ENCODE measurements around the gene NF1.
"Not testable (repeated sequence)": the region's sequence is repeated elsewhere in the genome, so short reads cannot be mapped to it uniquely, and the experiment has no call there.

Gene NF1

GRCh38 chr17:31254654-31255053, 159.9 kb downstream of the NF1 start:
- H3K4me3 ChIP-seq (replicated peaks in 1 of 2; ENCODE audit: low read depth in 2 of 2, low read length in 2 of 2) = no peak overlapping the region
- TF ChIP-seq, protein P1, sequence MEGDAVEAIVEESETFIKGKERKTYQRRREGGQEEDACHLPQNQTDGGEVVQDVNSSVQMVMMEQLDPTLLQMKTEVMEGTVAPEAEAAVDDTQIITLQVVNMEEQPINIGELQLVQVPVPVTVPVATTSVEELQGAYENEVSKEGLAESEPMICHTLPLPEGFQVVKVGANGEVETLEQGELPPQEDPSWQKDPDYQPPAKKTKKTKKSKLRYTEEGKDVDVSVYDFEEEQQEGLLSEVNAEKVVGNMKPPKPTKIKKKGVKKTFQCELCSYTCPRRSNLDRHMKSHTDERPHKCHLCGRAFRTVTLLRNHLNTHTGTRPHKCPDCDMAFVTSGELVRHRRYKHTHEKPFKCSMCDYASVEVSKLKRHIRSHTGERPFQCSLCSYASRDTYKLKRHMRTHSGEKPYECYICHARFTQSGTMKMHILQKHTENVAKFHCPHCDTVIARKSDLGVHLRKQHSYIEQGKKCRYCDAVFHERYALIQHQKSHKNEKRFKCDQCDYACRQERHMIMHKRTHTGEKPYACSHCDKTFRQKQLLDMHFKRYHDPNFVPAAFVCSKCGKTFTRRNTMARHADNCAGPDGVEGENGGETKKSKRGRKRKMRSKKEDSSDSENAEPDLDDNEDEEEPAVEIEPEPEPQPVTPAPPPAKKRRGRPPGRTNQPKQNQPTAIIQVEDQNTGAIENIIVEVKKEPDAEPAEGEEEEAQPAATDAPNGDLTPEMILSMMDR (IDR thresholded peaks at IDR 0.05; ENCODE audit: low read depth, low read length) = no peak
- DNase-seq (ENCODE audit: low read depth in 2 of 2) = no peak

DNA sequence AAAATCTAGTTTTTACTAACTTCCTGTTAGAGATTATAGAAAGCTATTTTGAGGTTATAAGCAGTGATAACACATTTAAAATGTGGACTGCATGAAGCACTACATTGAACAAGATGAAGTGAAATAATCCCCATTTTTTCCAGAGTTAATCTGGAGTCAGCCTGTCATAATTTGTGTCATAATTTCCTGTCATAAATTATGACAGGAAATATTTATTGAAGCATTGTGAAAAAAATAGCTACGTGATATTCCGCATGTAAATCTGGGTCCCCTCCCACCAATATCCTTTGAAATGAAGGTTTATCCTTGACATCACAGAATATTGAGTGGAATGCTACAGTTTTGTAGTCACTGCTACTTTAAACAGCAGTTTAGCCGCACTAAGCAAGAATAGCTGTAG, 162.2 kb downstream of the NF1 start:
- TF ChIP-seq, protein P1 (IDR thresholded peaks at IDR 0.05; ENCODE audit: low read depth, low read length) = no peak
- DNase-seq (ENCODE audit: low read depth in 2 of 2) = no peak
- no peak overlapping the region for H3K4me3 ChIP-seq (replicated peaks in 1 of 2; ENCODE audit: low read depth in 2 of 2, low read length in 2 of 2)

DNA sequence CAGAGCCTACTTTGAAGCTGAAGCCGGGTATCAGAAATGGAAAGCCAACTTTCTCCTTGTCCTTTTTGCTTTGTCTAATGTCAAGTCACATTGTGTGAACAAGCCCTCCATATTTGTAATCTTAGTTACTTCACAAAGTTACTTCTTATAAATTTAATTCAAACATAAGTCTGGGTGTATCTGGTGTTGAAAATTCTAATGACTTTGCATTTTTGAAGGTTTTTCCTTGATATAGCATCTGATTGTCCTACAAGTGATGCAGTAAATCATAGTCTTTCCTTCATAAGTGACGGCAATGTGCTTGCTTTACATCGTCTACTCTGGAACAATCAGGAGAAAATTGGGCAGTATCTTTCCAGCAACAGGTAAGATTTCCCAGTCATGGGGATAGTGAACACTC, 165.4 kb downstream of the NF1 start:
- no peak overlapping the region for H3K4me3 ChIP-seq (replicated peaks in 1 of 2; ENCODE audit: low read depth in 2 of 2, low read length in 2 of 2)
- DNase-seq (ENCODE audit: low read depth in 2 of 2) = no peak
- TF ChIP-seq, protein P1 (IDR thresholded peaks at IDR 0.05; ENCODE audit: low read depth, low read length) = no peak

- no peak for DNase-seq (ENCODE audit: low read depth in 2 of 2)
- H3K4me3 ChIP-seq (replicated peaks in 1 of 2; ENCODE audit: low read depth in 2 of 2, low read length in 2 of 2) = no peak overlapping the region
- TF ChIP-seq, protein P1 (IDR thresholded peaks at IDR 0.05; ENCODE audit: low read depth, low read length) = no peak
Measured at GRCh38 chr17:31261601-31262000, 166.8 kb downstream of the NF1 start.

GRCh38 chr17:31262923-31263322, 168.1 kb downstream of the NF1 start:
- not testable (repeated sequence) for H3K4me3 ChIP-seq (replicated peaks in 1 of 2; ENCODE audit: low read depth in 2 of 2, low read length in 2 of 2); DNase-seq (ENCODE audit: low read depth in 2 of 2)

- TF ChIP-seq, protein P1 (IDR thresholded peaks at IDR 0.05; ENCODE audit: low read depth, low read length) = peak; percentile 29
- DNase-seq (ENCODE audit: low read depth in 2 of 2) = no peak
Measured at GRCh38 chr17:31266042-31266441, 171.3 kb downstream of the NF1 start.

DNA sequence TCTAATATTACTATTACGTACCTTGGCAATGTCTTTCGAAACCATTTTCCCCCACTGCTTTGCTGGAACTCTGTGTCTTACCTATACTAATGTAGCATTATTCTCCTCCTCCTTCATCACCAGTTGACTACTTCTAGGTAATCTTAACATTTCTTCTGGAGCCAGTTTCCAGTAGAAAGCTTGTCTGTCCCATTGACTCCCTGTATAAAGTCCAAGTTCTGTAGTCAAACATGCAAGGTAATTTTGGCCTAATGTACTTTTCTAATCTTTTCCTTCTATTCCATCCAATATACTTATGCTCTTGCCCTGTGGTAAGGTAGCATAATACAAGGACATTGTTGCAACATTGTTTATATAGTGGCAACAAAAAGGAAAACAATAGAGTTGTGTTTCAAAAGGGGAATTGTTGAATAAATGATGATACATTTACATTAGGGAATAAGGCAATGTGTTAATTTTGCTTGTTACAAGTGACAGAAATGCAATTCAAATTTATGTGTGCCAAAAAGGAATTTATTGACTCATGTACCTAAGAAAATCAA, 174.3 kb downstream of the NF1 start:
- TF ChIP-seq, protein P1 (IDR thresholded peaks at IDR 0.05; ENCODE audit: low read depth, low read length) = no peak
- H3K4me3 ChIP-seq (replicated peaks in 1 of 2; ENCODE audit: low read depth in 2 of 2, low read length in 2 of 2) = no peak overlapping the region
- DNase-seq (ENCODE audit: low read depth in 2 of 2) = no peak

More at GRCh38 chr17:31266042-31266441, 171.3 kb downstream of the NF1 start:
- no peak overlapping the region for H3K4me3 ChIP-seq (replicated peaks in 1 of 2; ENCODE audit: low read depth in 2 of 2, low read length in 2 of 2)

Data from cardiac fibroblast (primary cell).